ENCODE results near the gene FBXW8. TPM values are rescaled to one million over a fixed set of nuclear protein-coding genes. Genes with fewer than 3 reads are reported as not detected.

The FBXW8 gene
- total RNA-seq, 2 donors from 2014 or later: 26.1 to 34.7 TPM

- H3K36me3 Mint-ChIP-seq (ENCODE audit: low read depth): peaks cover 14% of the 10 kb centered on the region
- no peaks in the 10 kb centered on the region for H3K9me3 Mint-ChIP-seq
- TF ChIP-seq CTCF (conservative IDR thresholded peaks at IDR 0.05): peak; percentile 66
- Histone ChIP-seq H3K9ac (ENCODE audit: extremely low read depth, low read length, poor library complexity, severe bottlenecking) (no peak overlapping the region), H3K4me3 (ENCODE audit: low read length) (no peak overlapping the region), H3K27ac (ENCODE audit: low read depth, low read length) (no peak overlapping the region), H3K4me1 (ENCODE audit: control insufficient read depth, insufficient read depth, low read length) (no peaks in the 10 kb centered on the region), H3K27me3 (ENCODE audit: control insufficient read depth, insufficient read depth, low read length, poor library complexity, severe bottlenecking) (no peaks in the 10 kb centered on the region), H3K9me3 (ENCODE audit: control insufficient read depth, low read length) (no peaks in the 10 kb centered on the region), H3K36me3 (ENCODE audit: control insufficient read depth, insufficient read depth, low read length) (peaks cover 10% of the 10 kb centered on the region)
- H3K27me3 Mint-ChIP-seq (ENCODE audit: insufficient read depth): no peaks in the 10 kb centered on the region
- H3K4me1 Mint-ChIP-seq: peaks cover 10% of the 10 kb centered on the region
- H3K27ac Mint-ChIP-seq: no peak overlapping the region
- 83% methylated on average over 4 of the region's 4 CpGs for WGBS, 2 experiments (ENCODE audit: insufficient coverage in 1 of 2, insufficient read length in 1 of 2)
- peak; percentile 55 for DNase-seq
- H3K4me3 Mint-ChIP-seq: no peak overlapping the region
These were observed 44.8 kb downstream of the FBXW8 start for GRCh38 chr12:116955382-116956021.

GRCh38 chr12:116958402-116959197 is 47.9 kb downstream of the FBXW8 start:
- no peak overlapping the region for H3K4me3 Mint-ChIP-seq
- H3K4me1 Mint-ChIP-seq: peaks cover 13% of the 10 kb centered on the region
- Histone ChIP-seq H3K9ac (ENCODE audit: extremely low read depth, low read length, poor library complexity, severe bottlenecking) (no peak overlapping the region), H3K9me3 (ENCODE audit: control insufficient read depth, low read length) (no peaks in the 10 kb centered on the region), H3K27me3 (ENCODE audit: control insufficient read depth, insufficient read depth, low read length, poor library complexity, severe bottlenecking) (no peaks in the 10 kb centered on the region), H3K36me3 (ENCODE audit: control insufficient read depth, insufficient read depth, low read length) (peaks cover 4% of the 10 kb centered on the region), H3K4me1 (ENCODE audit: control insufficient read depth, insufficient read depth, low read length) (no peaks in the 10 kb centered on the region), H3K27ac (ENCODE audit: low read depth, low read length) (no peak overlapping the region), H3K4me3 (ENCODE audit: low read length) (no peak overlapping the region)
- H3K27me3 Mint-ChIP-seq (ENCODE audit: insufficient read depth): no peaks in the 10 kb centered on the region
- peaks cover 7% of the 10 kb centered on the region for H3K36me3 Mint-ChIP-seq (ENCODE audit: low read depth)
- 87 to 100% methylated on average over 3 to 6 of the region's 6 CpGs for WGBS, 2 experiments (ENCODE audit: insufficient coverage in 1 of 2, insufficient read length in 1 of 2)
- no peak overlapping the region for H3K27ac Mint-ChIP-seq
- peak; percentile 42 for DNase-seq
- TF ChIP-seq CTCF (conservative IDR thresholded peaks at IDR 0.05): no peak
- H3K9me3 Mint-ChIP-seq: no peaks in the 10 kb centered on the region

DNA sequence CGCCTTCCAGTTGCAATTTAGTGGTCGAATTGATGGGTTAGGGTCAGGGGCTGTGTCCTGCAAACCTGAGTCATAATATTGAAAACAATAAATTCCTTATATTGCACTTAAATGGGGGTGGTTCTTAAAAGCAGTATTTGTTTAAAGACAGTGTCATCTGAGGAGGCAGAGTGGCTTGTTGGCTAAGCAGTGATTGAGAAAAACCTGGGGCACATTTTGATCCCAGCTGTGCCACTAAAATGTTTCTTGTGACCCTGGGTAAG is 48.4 kb downstream of the FBXW8 start:
- peaks cover 4% of the 10 kb centered on the region for H3K36me3 ChIP-seq (ENCODE audit: control insufficient read depth, insufficient read depth, low read length)
- no peaks in the 10 kb centered on the region for H3K9me3 ChIP-seq (ENCODE audit: control insufficient read depth, low read length)
- no peaks in the 10 kb centered on the region for H3K9me3 Mint-ChIP-seq
- peaks cover 13% of the 10 kb centered on the region for H3K4me1 Mint-ChIP-seq
- no peaks in the 10 kb centered on the region for H3K27me3 Mint-ChIP-seq (ENCODE audit: insufficient read depth)
- no peak for TF ChIP-seq CTCF (conservative IDR thresholded peaks at IDR 0.05)
- DNase-seq: no peak
- H3K9ac ChIP-seq (ENCODE audit: extremely low read depth, low read length, poor library complexity, severe bottlenecking): no peak overlapping the region
- no peak overlapping the region for H3K4me3 Mint-ChIP-seq
- H3K4me3 ChIP-seq (ENCODE audit: low read length): no peak overlapping the region
- no peaks in the 10 kb centered on the region for H3K4me1 ChIP-seq (ENCODE audit: control insufficient read depth, insufficient read depth, low read length)
- no peak overlapping the region for H3K27ac Mint-ChIP-seq
- peaks cover 11% of the 10 kb centered on the region for H3K36me3 Mint-ChIP-seq (ENCODE audit: low read depth)
- no peak overlapping the region for H3K27ac ChIP-seq (ENCODE audit: low read depth, low read length)
- H3K27me3 ChIP-seq (ENCODE audit: control insufficient read depth, insufficient read depth, low read length, poor library complexity, severe bottlenecking): no peaks in the 10 kb centered on the region
- 50 to 87% methylated on average over 1 to 2 of the region's 2 CpGs for WGBS, 2 experiments (ENCODE audit: insufficient coverage in 1 of 2, insufficient read length in 1 of 2)

Data from endodermal cell (in vitro differentiated cells).